HepG2 (cell line): ENCODE data around the gene KIF26B. TPM values are rescaled to one million over a fixed set of nuclear protein-coding genes. Genes with fewer than 3 reads are reported as not detected.
"Not testable (repeated sequence)": the region's sequence is repeated elsewhere in the genome, so short reads cannot be mapped to it uniquely, and the experiment has no call there.

ENCODE experiments used
- ATAC-seq: fragments of 200-7000 bp; cut with Tn5 transposase; 3 replicates; pipeline ENCODE4 v1.9.1; 2020; ENCODE audit warnings: mild to moderate bottlenecking, moderate library complexity
- BruUV-seq: library from RNA; stranded (reverse); fragments of 400-500 nt; replicated peaks from 2 replicates; lab custom pipeline; 2021; lab: Mats Ljungman, UMichigan
- CTCF ChIA-PET: fragments of 300-600 bp; formaldehyde crosslinking; extraction: SDS; loops from one replicate; lab custom pipeline; 2021; ENCODE audit warnings: low total read pairs, inconsistent platforms, low intra/inter-chr PET ratio; lab: Yijun Ruan, JAX
- POLR2A ChIA-PET: fragments of 350-600 bp; sonication (Branson Sonifier 250); formaldehyde crosslinking; loops from one replicate; lab custom pipeline; 2020; ENCODE audit warnings: antibody characterized with exemption, inconsistent platforms; lab: Yijun Ruan, JAX
- DNase-seq: peaks from one replicate; pipeline ENCODE4 v3.0.0-alpha.2; 2015; ENCODE audit warnings: low spot score
- FAIRE-seq: peaks from 3 replicates; lab custom pipeline; 2011; peaks lifted over from hg19 to GRCh38; lab: Jason Lieb, UNC
- H2AFZ ChIP-seq: one replicate; pipeline ENCODE4 v1.6.1; 2011; ENCODE audit warnings: low read length, inconsistent platforms
- H3K27ac ChIP-seq: fragments of 300-600 bp; 3 replicates; pipeline ENCODE4 v1.8.0; 2011; ENCODE audit warnings: mixed run types, mild to moderate bottlenecking, mixed read lengths, low read length, inconsistent platforms; ENCODE audit not compliant: insufficient read depth; ENCODE audit errors: extremely low read length
- H3K27me3 ChIP-seq, 2 experiments: fragments of 200-600 bp in 1 of 2; 2 replicates in 1 of 2; 3 replicates in 1 of 2; pipeline versions ENCODE4 v1.6.0 to v1.8.0; 2011; ENCODE audit warnings: low read length in 2 of 2, mild to moderate bottlenecking in 2 of 2, moderate library complexity in 2 of 2, inconsistent platforms in 1 of 2; ENCODE audit not compliant: insufficient read depth in 2 of 2, control insufficient read depth in 1 of 2
- H3K36me3 ChIP-seq, 2 experiments: fragments of 200-600 bp in 1 of 2; replicated peaks in 1 of 2; 2 replicates in 1 of 2; 3 replicates in 1 of 2; pipeline versions ENCODE4 v1.5.1 to v1.8.0; 2011; ENCODE audit warnings: low read length in 2 of 2, inconsistent platforms in 1 of 2; ENCODE audit not compliant: insufficient read depth in 2 of 2, control insufficient read depth in 1 of 2
- H3K4me1 ChIP-seq: 2 replicates; pipeline ENCODE4 v1.5.1; 2012; ENCODE audit warnings: low read length, inconsistent platforms; ENCODE audit not compliant: insufficient read depth
- H3K4me2 ChIP-seq: 2 replicates; pipeline ENCODE4 v1.6.0; 2011; ENCODE audit warnings: low read depth, low read length, inconsistent platforms
- H3K4me3 ChIP-seq, 3 experiments: fragments of 200-600 bp in 1 of 3; sonication (generic), shearing (Covaris generic) in 1 of 3; replicated peaks in 1 of 3; 2 replicates each; pipeline ENCODE4 v1.5.1; 2011 to 2016; ENCODE audit warnings: low read length in 3 of 3, inconsistent platforms in 2 of 3, low read depth in 2 of 3, mild to moderate bottlenecking in 2 of 3, control low read depth in 1 of 3, mixed read lengths in 1 of 3; ENCODE audit not compliant: insufficient read depth in 1 of 3
- H3K79me2 ChIP-seq: one replicate; pipeline ENCODE4 v1.6.1; 2011; ENCODE audit warnings: low read length, inconsistent platforms; ENCODE audit not compliant: insufficient read depth
- H3K9ac ChIP-seq: 2 replicates; pipeline ENCODE4 v1.6.0; 2011; ENCODE audit warnings: mild to moderate bottlenecking, low read depth, low read length, inconsistent platforms; ENCODE audit not compliant: insufficient read depth
- H3K9me3 ChIP-seq: 2 replicates; pipeline ENCODE4 v1.5.1; 2012; ENCODE audit warnings: mild to moderate bottlenecking, low read length
- H4K20me1 ChIP-seq: 2 replicates; pipeline ENCODE4 v1.6.0; 2011; ENCODE audit warnings: inconsistent platforms, mild to moderate bottlenecking, low read length, moderate library complexity; ENCODE audit not compliant: insufficient read depth
- MYC ChIP-seq: sonication (generic); formaldehyde crosslinking; IDR thresholded peaks from 2 replicates; pipeline ENCODE4 v1.9.0; 2021; ENCODE audit warnings: missing genetic modification reagents, borderline replicate concordance
- RBFOX2 ChIP-seq: fragments of 200-400 bp; formaldehyde crosslinking; IDR thresholded peaks from 2 replicates; pipeline ENCODE4 v1.6.1; 2017; ENCODE audit warnings: low read depth, mild to moderate bottlenecking, low read length
- TOE1 ChIP-seq: sonication (generic); formaldehyde crosslinking; IDR thresholded peaks from 2 replicates; pipeline ENCODE4 v1.4.0; 2020; ENCODE audit warnings: mild to moderate bottlenecking, missing genetic modification reagents
- ZFP1 ChIP-seq: IDR thresholded peaks from 2 replicates; pipeline ENCODE4 v1.6.1; 2016
- ZNF333 ChIP-seq: sonication (generic); formaldehyde crosslinking; IDR thresholded peaks from 2 replicates; pipeline ENCODE4 v1.4.0; 2020; ENCODE audit warnings: mild to moderate bottlenecking, missing genetic modification reagents, borderline replicate concordance
- ZNF343 ChIP-seq: sonication (generic); formaldehyde crosslinking; IDR thresholded peaks from 2 replicates; pipeline ENCODE4 v1.4.0; 2020; ENCODE audit warnings: mild to moderate bottlenecking, missing genetic modification reagents
- ZNF558 ChIP-seq: sonication (generic); formaldehyde crosslinking; IDR thresholded peaks from 2 replicates; pipeline ENCODE4 v1.9.0; 2022; ENCODE audit warnings: mild to moderate bottlenecking, missing genetic modification reagents, borderline replicate concordance
- WGBS: methylation state at CpG from one replicate; pipeline ENCODE4 v1.1.6; 2017; ENCODE audit warnings: low lambda C conversion rate; 5-methylcytosine and 5-hydroxymethylcytosine counted together
- in situ Hi-C: cut with HindIII; loops from 2 replicates; pipeline ENCODE4 v1.10.0; 2017; ENCODE audit warnings: low pct_unique_long_range_greater_than_20kb; ENCODE audit not compliant: extremely low pct_ligation_motif_present
- intact Hi-C: fragments of 100-400 bp; cut with micrococcal nuclease; formaldehyde crosslinking; loops from one replicate; pipeline ENCODE4 v1.10.0; 2022; ENCODE audit not compliant: unreplicated experiment
- polyA plus RNA-seq, 8 experiments: library from polyadenylated mRNA; depleted of rRNA in 3 of 8; stranded (reverse) in 7 of 8; unstranded in 1 of 8; fragments of >200 nt; fragmentation: Illumina TruSeq in 4 of 8; extraction: Trizol in 4 of 8; gene quantifications; 2 replicates each; pipeline versions ENCODE4 v1.2.1 to v1.2.3, GENCODE V29; 2011 to 2016; ENCODE audit warnings: low read depth in 4 of 8, missing spikeins in 1 of 8, mixed read lengths in 1 of 8; ENCODE audit not compliant: insufficient read depth in 1 of 8
- total RNA-seq, 5 experiments: library from RNA; depleted of rRNA; stranded (reverse); fragments of >200 nt; fragmentation: Illumina TruSeq; extraction: Trizol; gene quantifications; 2 replicates each; pipeline ENCODE4 v1.2.3, GENCODE V29; 2016; ENCODE audit warnings: low read depth in 1 of 5
- TF ChIP-seq, protein P1 (sequence below): sonication (generic); formaldehyde crosslinking; IDR thresholded peaks from 2 replicates; pipeline ENCODE4 v1.5.0; 2020; ENCODE audit warnings: mild to moderate bottlenecking, missing genetic modification reagents, moderate library complexity
- TF ChIP-seq, protein P2 (sequence below): sonication (generic); formaldehyde crosslinking; IDR thresholded peaks from 2 replicates; pipeline ENCODE4 v1.8.1; 2023; ENCODE audit warnings: mild to moderate bottlenecking, missing genetic modification reagents

Gene KIF26B
- total and polyA plus RNA-seq, 2 of the 13 experiments (the other 11 are each of a cell fraction or from before 2014, with no cell fraction given) = 0.08 to 0.09 TPM

DNA sequence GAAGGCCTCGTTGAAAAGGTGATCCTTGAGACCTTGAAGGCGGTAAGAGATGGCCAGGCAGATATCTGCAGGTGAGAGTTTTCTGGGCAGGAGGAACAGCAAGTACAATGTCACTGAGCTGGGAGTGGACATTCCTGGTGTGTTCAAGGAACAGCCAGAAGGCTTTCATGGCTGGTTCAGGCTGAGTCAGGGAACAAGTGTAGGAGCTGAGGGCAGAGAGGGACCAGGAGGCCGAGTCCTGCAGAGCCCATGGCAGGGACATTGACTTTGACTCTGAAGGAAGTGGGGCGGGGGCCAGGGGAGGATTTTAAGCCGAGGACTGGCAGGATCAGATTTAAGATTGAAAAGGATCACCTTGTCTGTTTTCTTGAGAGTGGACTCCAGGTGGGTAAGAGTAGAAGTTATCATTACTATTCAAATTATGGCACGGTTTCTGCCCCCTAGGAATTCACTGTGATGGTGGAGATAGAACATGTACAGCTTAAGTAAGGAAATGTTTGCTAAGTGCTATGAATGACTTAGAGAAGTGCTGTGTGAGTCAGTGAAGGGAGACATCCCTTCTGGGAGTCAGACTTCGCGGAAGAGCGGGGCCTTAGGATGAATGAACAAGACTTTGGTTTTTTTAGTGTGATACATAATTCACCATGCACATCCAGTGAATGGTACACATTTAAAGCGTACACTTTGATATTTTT, 202.3 kb downstream of the KIF26B start:
- no peak overlapping the region for H3K27ac ChIP-seq
- FAIRE-seq (no peak), ATAC-seq (no peak), DNase-seq (no peak)
- H3K9ac ChIP-seq = no peak overlapping the region
- no peak overlapping the region for H3K4me3 ChIP-seq
- H3K79me2 ChIP-seq = no peaks in the 10 kb centered on the region
- 58% methylated on average over 10 of the region's 10 CpGs for WGBS
- no peaks in the 10 kb centered on the region for H3K4me1 ChIP-seq
- ChIA-PET POLR2A (no interaction called here), CTCF (no interaction called here)
- H2AFZ ChIP-seq = no peak overlapping the region
- H3K27me3 ChIP-seq = no peaks in the 10 kb centered on the region
- H3K4me2 ChIP-seq = no peak overlapping the region
- H3K9me3 ChIP-seq = no peaks in the 10 kb centered on the region
- no peaks in the 10 kb centered on the region for H3K36me3 ChIP-seq
- BruUV-seq = no TSS peak
- TF ChIP-seq ZFP1 (no peak), ZNF333 (no peak), ZNF343 (CRISPR knock-in tag) (no peak), ZNF558 (CRISPR knock-in tag) (no peak), RBFOX2 (no peak), TOE1 (CRISPR knock-in tag) (no peak), MYC (CRISPR knock-in tag) (no peak)
- TF ChIP-seq, protein P1, sequence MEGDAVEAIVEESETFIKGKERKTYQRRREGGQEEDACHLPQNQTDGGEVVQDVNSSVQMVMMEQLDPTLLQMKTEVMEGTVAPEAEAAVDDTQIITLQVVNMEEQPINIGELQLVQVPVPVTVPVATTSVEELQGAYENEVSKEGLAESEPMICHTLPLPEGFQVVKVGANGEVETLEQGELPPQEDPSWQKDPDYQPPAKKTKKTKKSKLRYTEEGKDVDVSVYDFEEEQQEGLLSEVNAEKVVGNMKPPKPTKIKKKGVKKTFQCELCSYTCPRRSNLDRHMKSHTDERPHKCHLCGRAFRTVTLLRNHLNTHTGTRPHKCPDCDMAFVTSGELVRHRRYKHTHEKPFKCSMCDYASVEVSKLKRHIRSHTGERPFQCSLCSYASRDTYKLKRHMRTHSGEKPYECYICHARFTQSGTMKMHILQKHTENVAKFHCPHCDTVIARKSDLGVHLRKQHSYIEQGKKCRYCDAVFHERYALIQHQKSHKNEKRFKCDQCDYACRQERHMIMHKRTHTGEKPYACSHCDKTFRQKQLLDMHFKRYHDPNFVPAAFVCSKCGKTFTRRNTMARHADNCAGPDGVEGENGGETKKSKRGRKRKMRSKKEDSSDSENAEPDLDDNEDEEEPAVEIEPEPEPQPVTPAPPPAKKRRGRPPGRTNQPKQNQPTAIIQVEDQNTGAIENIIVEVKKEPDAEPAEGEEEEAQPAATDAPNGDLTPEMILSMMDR (CRISPR knock-in tag) = no peak
- TF ChIP-seq, protein P2, sequence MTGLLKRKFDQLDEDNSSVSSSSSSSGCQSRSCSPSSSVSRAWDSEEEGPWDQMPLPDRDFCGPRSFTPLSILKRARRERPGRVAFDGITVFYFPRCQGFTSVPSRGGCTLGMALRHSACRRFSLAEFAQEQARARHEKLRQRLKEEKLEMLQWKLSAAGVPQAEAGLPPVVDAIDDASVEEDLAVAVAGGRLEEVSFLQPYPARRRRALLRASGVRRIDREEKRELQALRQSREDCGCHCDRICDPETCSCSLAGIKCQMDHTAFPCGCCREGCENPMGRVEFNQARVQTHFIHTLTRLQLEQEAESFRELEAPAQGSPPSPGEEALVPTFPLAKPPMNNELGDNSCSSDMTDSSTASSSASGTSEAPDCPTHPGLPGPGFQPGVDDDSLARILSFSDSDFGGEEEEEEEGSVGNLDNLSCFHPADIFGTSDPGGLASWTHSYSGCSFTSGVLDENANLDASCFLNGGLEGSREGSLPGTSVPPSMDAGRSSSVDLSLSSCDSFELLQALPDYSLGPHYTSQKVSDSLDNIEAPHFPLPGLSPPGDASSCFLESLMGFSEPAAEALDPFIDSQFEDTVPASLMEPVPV = no peak
- no peaks in the 10 kb centered on the region for H4K20me1 ChIP-seq
- in situ Hi-C loops (no loop called here), intact Hi-C loops (no loop called here)

DNA sequence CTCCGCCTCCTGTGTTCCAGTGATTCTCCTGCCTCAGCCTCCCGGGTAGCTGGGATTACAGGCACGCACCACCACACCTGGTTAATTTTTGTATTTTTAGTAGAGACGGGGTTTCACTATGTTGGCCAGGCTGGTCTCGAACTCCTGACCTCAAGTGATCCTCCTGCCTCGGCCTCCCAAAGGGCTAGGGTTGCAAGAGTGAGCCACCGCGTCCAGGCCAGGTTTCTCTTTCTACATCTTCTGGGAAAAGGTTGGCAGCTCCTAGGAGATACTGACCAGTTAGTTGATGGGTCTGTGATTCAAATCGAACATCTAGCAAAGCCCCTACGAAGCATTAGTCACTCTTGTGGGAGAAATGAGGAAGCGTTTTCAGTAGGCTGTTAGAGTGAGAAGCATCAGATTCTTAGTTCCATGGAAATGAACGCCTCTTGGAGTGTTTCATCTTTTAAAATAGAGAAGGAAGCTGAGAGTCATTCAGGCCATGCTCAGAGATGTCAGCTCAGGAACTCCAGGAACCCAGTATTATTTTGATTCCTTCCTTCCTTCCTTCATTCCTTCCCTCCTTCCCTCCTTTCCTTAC, 204.4 kb downstream of the KIF26B start:
- H3K79me2 ChIP-seq, FAIRE-seq, H2AFZ ChIP-seq, H4K20me1 ChIP-seq, H3K4me1 ChIP-seq, H3K27ac ChIP-seq, intact Hi-C loops, H3K9me3 ChIP-seq, DNase-seq, ATAC-seq, H3K27me3 ChIP-seq, H3K36me3 ChIP-seq, POLR2A ChIA-PET, H3K4me3 ChIP-seq, H3K4me2 ChIP-seq, BruUV-seq, in situ Hi-C loops, CTCF ChIA-PET, H3K9ac ChIP-seq: not testable (repeated sequence)
- 65% methylated on average over 12 of the region's 12 CpGs for WGBS
